Measurements from ENCODE around the gene TM2D3.

TM2D3 gene

GRCh38 chr15:101652098-101652785 lies at the start of gene TM2D3:
Gene TM2D3, minus strand, starts transcription at chr15:101652381. Its CDS starts 20 bp downstream, at chr15:101652361.
- peak; percentile 96 for DNase-seq (ENCODE audit: low spot score)

- DNase-seq (ENCODE audit: low spot score), result no peak
Observed at GRCh38 chr15:101698314-101698713, 46.1 kb upstream of the TM2D3 start.

GRCh38 chr15:101697488-101697887 lies 45.3 kb upstream of the TM2D3 start:
- DNase-seq (ENCODE audit: low spot score), result no peak

- no peak for DNase-seq (ENCODE audit: low spot score)
Observed at GRCh38 chr15:101696829-101697228, 44.6 kb upstream of the TM2D3 start.

GRCh38 chr15:101694261-101694660 lies 42.1 kb upstream of the TM2D3 start:
- DNase-seq (ENCODE audit: low spot score), result no peak

GRCh38 chr15:101692801-101693598 lies 40.8 kb upstream of the TM2D3 start:
- DNase-seq (ENCODE audit: low spot score), result no peak

GRCh38 chr15:101689901-101690300 lies 37.7 kb upstream of the TM2D3 start:
- DNase-seq (ENCODE audit: low spot score), result no peak

GRCh38 chr15:101686718-101687117 lies 34.5 kb upstream of the TM2D3 start:
- DNase-seq (ENCODE audit: low spot score), result no peak

- DNase-seq (ENCODE audit: low spot score), result no peak
Observed at GRCh38 chr15:101684877-101685276, 32.7 kb upstream of the TM2D3 start.

- no peak for DNase-seq (ENCODE audit: low spot score)
Observed at GRCh38 chr15:101684384-101684783, 32.2 kb upstream of the TM2D3 start.

GRCh38 chr15:101679806-101680205 lies 27.6 kb upstream of the TM2D3 start:
- DNase-seq (ENCODE audit: low spot score), result no peak

- no peak for DNase-seq (ENCODE audit: low spot score)
Observed at GRCh38 chr15:101676921-101677329, 24.7 kb upstream of the TM2D3 start.

- DNase-seq (ENCODE audit: low spot score), result peak; percentile 66
Observed at GRCh38 chr15:101675796-101676582, 23.8 kb upstream of the TM2D3 start.

GRCh38 chr15:101675015-101675414 lies 22.8 kb upstream of the TM2D3 start:
- no peak for DNase-seq (ENCODE audit: low spot score)

GRCh38 chr15:101672298-101672697 lies 20.1 kb upstream of the TM2D3 start:
- no peak for DNase-seq (ENCODE audit: low spot score)

- DNase-seq (ENCODE audit: low spot score), result no peak
Observed at GRCh38 chr15:101669744-101670143, 17.6 kb upstream of the TM2D3 start.

GRCh38 chr15:101667881-101668280 lies 15.7 kb upstream of the TM2D3 start:
- no peak for DNase-seq (ENCODE audit: low spot score)

GRCh38 chr15:101664303-101664913 lies 12.2 kb upstream of the TM2D3 start:
- DNase-seq (ENCODE audit: low spot score), result no peak

- no peak for DNase-seq (ENCODE audit: low spot score)
Observed at GRCh38 chr15:101662203-101662602, 10.0 kb upstream of the TM2D3 start.

GRCh38 chr15:101660005-101660404 lies 7.8 kb upstream of the TM2D3 start:
- no peak for DNase-seq (ENCODE audit: low spot score)

- DNase-seq (ENCODE audit: low spot score), result no peak
Observed at GRCh38 chr15:101657968-101658784, 6.0 kb upstream of the TM2D3 start.

Measured in germinal center (tissue), 1 donor.